Measurements from ENCODE around the gene SLC27A3.

The SLC27A3 gene

DNA sequence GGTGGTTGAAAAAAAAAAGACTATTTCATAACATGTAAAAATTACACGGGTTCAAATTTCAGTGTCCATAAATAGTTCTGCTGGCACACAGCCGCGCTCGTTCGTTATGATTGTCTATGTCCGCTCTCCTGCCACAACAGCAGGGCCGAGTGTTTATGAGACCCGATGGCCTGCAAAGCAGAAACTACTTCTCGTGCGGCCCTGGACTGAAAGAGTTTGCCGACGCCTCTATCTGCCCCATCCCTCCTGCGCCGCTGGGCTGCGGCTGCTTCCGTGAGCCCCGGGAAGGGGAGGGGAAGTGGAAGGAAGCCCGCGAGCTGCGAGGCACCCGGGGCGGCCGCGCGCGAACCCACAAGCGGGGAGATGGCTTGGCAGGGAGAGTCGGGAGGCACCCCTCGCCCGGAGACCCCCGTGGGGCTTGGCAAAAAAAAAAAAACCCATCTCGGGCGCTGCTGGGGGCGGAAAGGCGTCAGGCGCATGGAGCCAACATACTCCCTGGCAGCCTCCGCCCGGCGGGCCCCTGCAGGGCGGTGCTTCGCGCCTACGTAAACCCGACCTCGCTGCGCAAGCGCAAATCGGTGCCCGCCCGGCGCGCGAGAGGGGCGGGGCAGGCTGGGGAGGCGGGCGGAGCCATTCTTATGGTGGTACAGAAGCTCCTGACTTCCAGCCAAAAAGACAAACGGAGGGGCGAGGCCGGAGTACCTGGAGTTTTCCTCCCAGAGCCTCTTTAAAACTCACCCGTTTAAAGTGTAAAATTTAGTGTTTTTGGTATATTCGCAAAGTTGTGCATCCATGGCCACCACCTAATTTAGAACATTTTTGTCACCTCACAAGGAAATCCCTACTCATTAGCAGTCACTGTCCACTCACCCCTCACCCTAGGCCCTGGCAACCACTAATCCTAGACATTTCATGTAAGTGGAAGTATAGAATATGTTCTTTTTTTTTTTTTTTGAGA, 8.3 kb downstream of the SLC27A3 start:
- Histone ChIP-seq H3K4me1 (ENCODE audit: low read length) (peaks cover 14% of the 10 kb centered on the region), H3K9me3 (replicated peaks; ENCODE audit: insufficient read depth, low read length) (no peaks in the 10 kb centered on the region), H3K4me2 (ENCODE audit: low read depth, low read length) (peak overlapping the region; percentile 68), H4K20me1 (ENCODE audit: insufficient read depth, low read length) (no peaks in the 10 kb centered on the region), H3K79me2 (ENCODE audit: low read length) (no peaks in the 10 kb centered on the region), H3K9me2 (replicated peaks; ENCODE audit: insufficient read depth, low read length) (no peaks in the 10 kb centered on the region), H3K9ac (ENCODE audit: low read length) (peak overlapping the region; percentile 92), H3K36me3 (replicated peaks; ENCODE audit: insufficient read depth, low read length) (no peaks in the 10 kb centered on the region), H3F3A (ENCODE audit: insufficient read depth, low read length) (peaks cover 11% of the 10 kb centered on the region; the same call in 1 of the 2 replicates), H3K27ac (ENCODE audit: low read length) (peak overlapping the region; percentile 84), H3K27me3 (replicated peaks; ENCODE audit: insufficient read depth, low read length) (no peaks in the 10 kb centered on the region), H3K4me3 (ENCODE audit: low read length) (peak overlapping the region; percentile 69), H2AFZ (ENCODE audit: low read length) (peak overlapping the region; percentile 90)
- peak; percentile 97 for DNase-seq
- TF ChIP-seq EZH2phosphoT487 (IDR thresholded peaks at IDR 0.05; ENCODE audit: low read length) = no peak
- TF ChIP-seq, protein P1, sequence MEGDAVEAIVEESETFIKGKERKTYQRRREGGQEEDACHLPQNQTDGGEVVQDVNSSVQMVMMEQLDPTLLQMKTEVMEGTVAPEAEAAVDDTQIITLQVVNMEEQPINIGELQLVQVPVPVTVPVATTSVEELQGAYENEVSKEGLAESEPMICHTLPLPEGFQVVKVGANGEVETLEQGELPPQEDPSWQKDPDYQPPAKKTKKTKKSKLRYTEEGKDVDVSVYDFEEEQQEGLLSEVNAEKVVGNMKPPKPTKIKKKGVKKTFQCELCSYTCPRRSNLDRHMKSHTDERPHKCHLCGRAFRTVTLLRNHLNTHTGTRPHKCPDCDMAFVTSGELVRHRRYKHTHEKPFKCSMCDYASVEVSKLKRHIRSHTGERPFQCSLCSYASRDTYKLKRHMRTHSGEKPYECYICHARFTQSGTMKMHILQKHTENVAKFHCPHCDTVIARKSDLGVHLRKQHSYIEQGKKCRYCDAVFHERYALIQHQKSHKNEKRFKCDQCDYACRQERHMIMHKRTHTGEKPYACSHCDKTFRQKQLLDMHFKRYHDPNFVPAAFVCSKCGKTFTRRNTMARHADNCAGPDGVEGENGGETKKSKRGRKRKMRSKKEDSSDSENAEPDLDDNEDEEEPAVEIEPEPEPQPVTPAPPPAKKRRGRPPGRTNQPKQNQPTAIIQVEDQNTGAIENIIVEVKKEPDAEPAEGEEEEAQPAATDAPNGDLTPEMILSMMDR (IDR thresholded peaks at IDR 0.05; ENCODE audit: low read length) = no peak
- no peak for TF ChIP-seq EZH2 (optimal IDR thresholded peaks at IDR 0.05; ENCODE audit: low read depth, low read length)

DNA sequence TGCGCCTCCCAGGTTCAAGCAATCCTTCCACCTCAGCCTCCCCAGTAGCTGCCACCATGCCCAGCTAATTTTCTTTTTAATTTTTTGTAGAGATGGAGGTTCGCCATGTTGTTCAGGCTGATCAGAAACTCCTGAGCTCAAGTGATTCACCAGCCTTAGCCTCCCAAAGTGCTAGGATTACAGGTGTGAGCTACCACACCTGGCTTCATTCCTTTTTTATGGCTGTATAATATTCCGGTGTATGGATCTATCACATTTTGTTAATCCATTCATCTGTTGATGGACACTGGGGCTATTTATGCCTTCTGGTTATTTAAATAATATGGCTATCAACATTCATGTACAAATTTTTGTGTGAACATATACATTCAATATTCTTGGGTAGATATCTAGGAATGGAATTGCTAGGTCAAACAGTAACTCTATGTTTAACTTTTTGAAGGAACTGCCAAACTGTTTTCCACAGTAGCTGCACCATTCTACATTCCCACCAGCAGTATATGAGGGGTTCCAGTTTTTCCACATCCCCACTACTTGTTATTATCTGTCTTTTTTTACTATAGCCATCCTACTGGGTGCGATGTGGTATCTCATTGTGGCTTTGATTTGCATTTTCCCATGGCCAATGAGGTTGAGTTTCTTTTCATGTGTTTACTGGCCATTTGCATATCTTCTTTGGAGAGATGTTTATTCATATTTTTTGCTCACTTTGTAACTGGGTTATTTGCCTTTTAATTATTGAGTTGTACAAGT, 11.0 kb downstream of the SLC27A3 start:
- peaks cover 24% of the 10 kb centered on the region for H3K4me1 ChIP-seq (ENCODE audit: low read length)
- peaks cover 26% of the 10 kb centered on the region for H3F3A ChIP-seq (ENCODE audit: insufficient read depth, low read length)
- H4K20me1 ChIP-seq (ENCODE audit: insufficient read depth, low read length) = no peaks in the 10 kb centered on the region
- H2AFZ ChIP-seq (ENCODE audit: low read length) = no peak overlapping the region
- H3K9ac ChIP-seq (ENCODE audit: low read length) = no peak overlapping the region
- no peaks in the 10 kb centered on the region for H3K27me3 ChIP-seq (replicated peaks; ENCODE audit: insufficient read depth, low read length)
- H3K4me2 ChIP-seq (ENCODE audit: low read depth, low read length) = no peak overlapping the region
- no peaks in the 10 kb centered on the region for H3K36me3 ChIP-seq (replicated peaks; ENCODE audit: insufficient read depth, low read length)
- H3K9me2 ChIP-seq (replicated peaks; ENCODE audit: insufficient read depth, low read length) = no peaks in the 10 kb centered on the region
- no peaks in the 10 kb centered on the region for H3K9me3 ChIP-seq (replicated peaks; ENCODE audit: insufficient read depth, low read length)
- H3K27ac ChIP-seq (ENCODE audit: low read length) = no peak overlapping the region
- DNase-seq = no peak
- no peak for TF ChIP-seq EZH2 (optimal IDR thresholded peaks at IDR 0.05; ENCODE audit: low read depth, low read length)
- TF ChIP-seq EZH2phosphoT487 (IDR thresholded peaks at IDR 0.05; ENCODE audit: low read length) = no peak
- TF ChIP-seq, protein P1 (IDR thresholded peaks at IDR 0.05; ENCODE audit: low read length) = no peak
- no peak overlapping the region for H3K4me3 ChIP-seq (ENCODE audit: low read length)
- H3K79me2 ChIP-seq (ENCODE audit: low read length) = no peaks in the 10 kb centered on the region

GRCh38 chr1:153789478-153790034, 14.3 kb downstream of the SLC27A3 start:
- Histone ChIP-seq H3F3A (ENCODE audit: insufficient read depth, low read length) (peaks cover 31% of the 10 kb centered on the region), H3K27ac (ENCODE audit: low read length) (peak overlapping the region; percentile 73; the same call in 1 of the 2 replicates), H3K36me3 (replicated peaks; ENCODE audit: insufficient read depth, low read length) (no peaks in the 10 kb centered on the region), H3K9me3 (replicated peaks; ENCODE audit: insufficient read depth, low read length) (no peaks in the 10 kb centered on the region), H3K9me2 (replicated peaks; ENCODE audit: insufficient read depth, low read length) (no peaks in the 10 kb centered on the region), H4K20me1 (ENCODE audit: insufficient read depth, low read length) (no peaks in the 10 kb centered on the region), H3K27me3 (replicated peaks; ENCODE audit: insufficient read depth, low read length) (no peaks in the 10 kb centered on the region), H3K79me2 (ENCODE audit: low read length) (no peaks in the 10 kb centered on the region), H3K4me2 (ENCODE audit: low read depth, low read length) (peak overlapping the region; percentile 56; the same call in 1 of the 2 replicates), H3K9ac (ENCODE audit: low read length) (no peak overlapping the region), H2AFZ (ENCODE audit: low read length) (peak overlapping the region; percentile 43), H3K4me3 (ENCODE audit: low read length) (no peak overlapping the region), H3K4me1 (ENCODE audit: low read length) (peaks cover 29% of the 10 kb centered on the region)
- TF ChIP-seq, protein P1 (IDR thresholded peaks at IDR 0.05; ENCODE audit: low read length) = no peak
- TF ChIP-seq EZH2phosphoT487 (IDR thresholded peaks at IDR 0.05; ENCODE audit: low read length) (no peak), EZH2 (optimal IDR thresholded peaks at IDR 0.05; ENCODE audit: low read depth, low read length) (no peak)
- peak; percentile 26 for DNase-seq

Data from MM.1S (cell line).